DMS 273 (cell line): ENCODE results near the gene CNNM4.

Experiments used
- DNase-seq: peaks from one replicate; lab custom pipeline; 2025; ENCODE audit not compliant: unreplicated experiment; lab: John Stamatoyannopoulos, UW

Gene CNNM4

DNA sequence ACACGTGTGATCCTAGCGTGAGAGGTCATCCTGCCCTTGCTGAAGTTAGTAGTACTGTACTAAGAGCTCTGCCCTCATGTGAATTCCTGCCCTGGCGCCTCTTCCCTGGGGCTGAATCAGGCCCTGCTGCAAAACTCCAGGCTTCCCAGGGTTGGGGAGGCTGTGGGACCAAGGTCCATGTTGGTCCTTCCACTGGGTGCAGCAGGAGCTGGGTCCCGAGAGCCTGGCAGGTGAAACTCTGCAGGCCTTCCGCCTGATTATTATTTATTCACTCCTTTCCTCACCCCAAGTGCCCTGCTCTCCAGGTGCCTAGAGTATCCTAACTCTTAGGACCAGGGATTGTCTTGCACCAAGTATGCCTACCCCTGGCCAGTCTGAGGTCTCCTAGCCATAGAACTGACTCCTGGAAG lies 50.1 kb downstream of the CNNM4 start:
- no peak for DNase-seq

GRCh38 chr2:96811917-96812316 lies 51.2 kb downstream of the CNNM4 start:
- no peak for DNase-seq

DNA sequence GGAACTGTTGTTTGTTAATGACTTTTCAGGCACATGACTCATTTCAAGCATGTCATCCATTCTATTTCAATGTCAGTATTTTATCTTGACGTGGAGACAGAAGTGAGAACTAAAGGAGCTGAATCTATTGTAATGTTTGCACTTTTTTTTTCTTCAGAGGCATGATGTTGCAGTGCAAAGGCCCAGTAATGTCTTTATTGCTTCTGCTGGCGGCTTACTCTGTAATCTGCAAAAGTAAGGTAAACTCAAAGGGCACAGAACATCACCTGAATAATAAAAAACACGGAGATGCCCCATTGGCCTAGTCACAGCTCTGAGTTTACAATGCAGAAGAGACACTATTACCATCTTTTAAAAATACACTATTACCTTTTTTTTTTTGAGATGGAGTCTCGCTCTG lies 53.0 kb downstream of the CNNM4 start:
- DNase-seq, result no peak

- peak; percentile 67 for DNase-seq
These were observed 54.8 kb downstream of the CNNM4 start for GRCh38 chr2:96815326-96816126.

DNA sequence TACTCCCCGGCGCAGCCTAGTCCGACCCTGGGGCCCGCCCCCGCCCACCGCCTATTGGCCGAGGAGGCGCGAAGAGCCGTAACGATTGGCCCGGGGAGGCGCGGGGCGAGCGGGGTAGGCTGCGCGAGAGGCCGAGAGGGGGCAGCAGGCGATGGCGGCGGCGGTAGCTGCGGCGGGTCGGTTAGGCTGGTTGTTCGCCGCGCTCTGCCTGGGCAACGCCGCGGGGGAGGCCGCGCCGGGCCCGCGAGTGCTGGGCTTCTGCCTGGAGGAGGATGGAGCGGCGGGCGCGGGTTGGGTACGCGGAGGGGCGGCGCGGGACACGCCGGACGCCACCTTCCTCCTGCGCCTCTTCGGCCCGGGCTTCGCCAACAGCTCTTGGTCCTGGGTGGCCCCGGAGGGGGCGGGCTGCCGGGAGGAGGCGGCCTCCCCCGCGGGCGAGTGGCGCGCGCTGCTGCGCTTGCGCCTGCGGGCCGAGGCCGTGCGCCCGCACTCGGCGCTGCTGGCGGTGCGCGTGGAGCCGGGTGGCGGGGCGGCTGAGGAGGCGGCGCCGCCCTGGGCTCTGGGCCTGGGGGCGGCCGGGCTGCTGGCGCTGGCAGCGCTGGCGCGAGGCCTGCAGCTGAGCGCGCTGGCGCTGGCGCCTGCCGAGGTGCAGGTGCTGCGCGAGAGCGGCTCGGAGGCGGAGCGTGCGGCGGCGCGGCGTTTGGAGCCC lies 55.6 kb downstream of the CNNM4 start, which contains the start of gene CNNM3:
Gene CNNM3 (plus strand): TSS at position 142 of the 709 bp plus-strand sequence. CDS start 10 bp downstream, at position 152.
- DNase-seq, result peak; percentile 98

DNA sequence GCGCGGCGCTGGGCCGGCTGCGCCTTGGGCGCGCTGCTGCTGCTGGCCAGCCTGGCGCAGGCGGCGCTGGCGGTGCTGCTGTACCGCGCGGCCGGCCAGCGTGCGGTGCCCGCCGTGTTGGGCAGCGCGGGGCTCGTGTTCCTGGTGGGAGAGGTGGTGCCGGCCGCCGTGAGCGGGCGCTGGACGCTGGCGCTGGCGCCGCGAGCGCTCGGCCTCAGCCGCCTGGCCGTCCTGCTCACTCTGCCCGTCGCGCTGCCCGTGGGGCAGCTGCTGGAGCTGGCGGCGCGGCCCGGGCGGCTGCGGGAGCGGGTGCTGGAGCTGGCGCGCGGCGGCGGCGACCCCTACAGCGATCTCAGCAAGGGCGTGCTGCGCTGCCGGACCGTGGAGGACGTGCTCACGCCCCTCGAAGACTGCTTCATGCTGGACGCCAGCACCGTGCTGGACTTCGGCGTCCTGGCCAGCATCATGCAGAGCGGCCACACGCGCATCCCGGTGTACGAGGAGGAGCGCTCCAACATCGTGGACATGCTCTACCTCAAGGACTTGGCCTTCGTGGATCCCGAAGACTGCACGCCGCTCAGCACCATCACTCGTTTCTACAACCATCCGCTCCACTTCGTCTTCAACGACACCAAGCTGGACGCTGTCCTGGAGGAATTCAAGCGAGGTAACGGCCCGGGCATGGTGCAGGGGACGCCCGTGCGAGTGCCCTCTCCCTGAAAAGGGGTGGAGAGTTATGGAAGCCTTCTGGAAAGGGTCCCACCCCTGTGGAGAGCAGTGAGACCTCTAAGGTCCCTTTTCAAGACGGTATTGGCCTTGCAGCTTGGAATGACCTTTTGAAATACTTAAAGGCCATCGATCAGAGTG lies 56.4 kb downstream of the CNNM4 start:
- DNase-seq, result peak; percentile 62

GRCh38 chr2:96817882-96818281 lies 57.2 kb downstream of the CNNM4 start:
- no peak for DNase-seq

- peak; percentile 26 for DNase-seq
These were observed 58.6 kb downstream of the CNNM4 start for GRCh38 chr2:96819128-96819875.

DNA sequence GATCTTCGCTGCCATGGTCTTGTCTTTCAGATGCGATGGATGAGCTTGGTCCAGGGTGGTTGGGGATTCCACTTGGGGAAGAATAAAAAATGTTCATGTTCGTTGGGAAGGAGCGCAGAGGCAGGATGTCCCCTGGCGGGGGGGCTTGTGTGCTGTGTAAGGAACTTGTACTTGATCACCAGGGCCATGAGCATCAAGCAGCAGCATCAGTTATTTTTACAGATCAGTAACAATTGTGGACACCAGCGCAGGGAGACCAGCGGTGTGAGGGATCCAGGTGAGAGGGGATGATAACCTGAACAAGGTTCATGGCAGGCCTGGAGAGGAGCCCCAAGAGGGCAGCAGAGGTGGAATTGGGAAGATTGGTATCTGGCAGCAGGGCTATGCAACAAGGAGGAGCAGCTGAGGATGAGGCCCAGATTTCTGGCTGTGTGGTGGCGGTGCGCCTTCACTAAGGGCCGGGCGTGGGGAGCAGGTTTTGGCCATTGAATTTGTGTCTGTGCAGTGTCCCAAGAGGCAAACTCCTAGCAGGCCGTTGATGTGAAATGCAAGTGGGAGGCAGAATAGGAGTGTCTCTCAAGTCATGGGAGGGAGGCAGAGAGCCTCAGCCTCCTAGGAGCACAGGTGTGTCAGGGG lies 59.3 kb downstream of the CNNM4 start:
- no peak for DNase-seq

DNA sequence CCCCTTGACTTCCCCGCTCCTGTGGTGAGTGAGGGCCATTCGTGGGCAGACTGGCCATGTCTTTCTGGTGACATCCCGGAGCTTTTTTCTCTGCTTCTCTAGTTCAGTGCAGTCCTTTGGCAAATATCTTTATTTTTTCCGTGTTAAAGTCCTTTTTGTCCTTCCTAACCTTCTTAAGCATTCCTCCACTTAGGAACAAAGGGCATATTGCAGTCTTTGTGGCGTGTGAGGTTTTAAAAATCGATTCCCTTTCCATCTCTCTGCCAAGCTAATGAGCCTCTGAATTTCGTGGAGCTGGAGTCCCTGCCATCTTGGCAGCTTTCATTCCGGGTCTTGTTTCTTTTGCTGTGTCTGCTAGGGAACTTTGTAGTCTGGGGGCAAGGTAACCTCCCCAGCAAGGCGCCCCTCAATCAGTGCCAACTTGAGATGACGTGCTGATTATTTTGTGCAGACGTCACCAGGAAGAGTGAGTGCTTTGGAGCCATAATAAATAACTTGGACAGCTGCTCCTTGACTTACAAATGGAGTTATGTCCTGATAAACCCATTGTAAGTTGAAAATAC lies 60.5 kb downstream of the CNNM4 start:
- DNase-seq, result no peak

GRCh38 chr2:96822786-96823185 lies 62.1 kb downstream of the CNNM4 start:
- no peak for DNase-seq

- DNase-seq, result no peak
These were observed 62.5 kb downstream of the CNNM4 start for GRCh38 chr2:96823198-96823597.

DNA sequence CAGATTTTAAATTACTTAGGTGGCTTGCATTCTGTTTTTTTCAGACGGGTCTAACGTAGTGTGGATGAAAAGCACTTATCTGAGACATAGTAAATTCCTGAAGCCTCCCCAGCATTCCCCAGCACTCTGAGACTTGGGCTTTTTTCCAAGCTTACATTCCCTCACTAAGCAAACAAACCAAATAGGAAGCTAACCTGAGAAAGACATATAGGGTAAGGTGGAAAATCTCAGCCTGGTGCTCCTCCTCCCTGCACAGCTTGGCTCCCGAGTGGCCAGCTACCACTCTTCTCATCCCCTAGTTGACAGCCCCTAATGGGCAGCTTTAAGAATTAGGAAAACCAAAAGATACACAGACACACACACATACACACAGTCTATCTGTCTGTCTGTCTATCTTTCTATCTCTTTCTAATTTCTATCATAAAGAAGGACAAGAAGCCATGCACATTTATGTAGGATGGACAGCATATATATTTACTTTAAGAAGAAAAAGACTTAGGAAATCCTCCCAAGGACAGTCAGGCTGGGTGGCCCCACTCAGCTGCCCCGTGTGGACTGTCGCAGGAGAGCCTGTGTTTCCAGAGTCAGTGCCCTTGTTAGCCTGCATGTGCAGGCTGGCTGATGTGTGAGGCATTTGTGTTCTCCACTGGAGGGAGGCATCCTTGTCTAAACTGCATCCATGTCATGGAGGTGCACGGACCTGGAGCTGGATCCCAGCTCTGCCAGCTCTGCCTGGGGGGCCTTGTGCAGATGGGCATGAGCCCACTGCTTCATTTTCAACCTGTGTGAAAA lies 63.6 kb downstream of the CNNM4 start:
- DNase-seq, result no peak

GRCh38 chr2:96825057-96825456 lies 64.4 kb downstream of the CNNM4 start:
- no peak for DNase-seq

- DNase-seq, result no peak
These were observed 66.0 kb downstream of the CNNM4 start for GRCh38 chr2:96826546-96827278.

DNA sequence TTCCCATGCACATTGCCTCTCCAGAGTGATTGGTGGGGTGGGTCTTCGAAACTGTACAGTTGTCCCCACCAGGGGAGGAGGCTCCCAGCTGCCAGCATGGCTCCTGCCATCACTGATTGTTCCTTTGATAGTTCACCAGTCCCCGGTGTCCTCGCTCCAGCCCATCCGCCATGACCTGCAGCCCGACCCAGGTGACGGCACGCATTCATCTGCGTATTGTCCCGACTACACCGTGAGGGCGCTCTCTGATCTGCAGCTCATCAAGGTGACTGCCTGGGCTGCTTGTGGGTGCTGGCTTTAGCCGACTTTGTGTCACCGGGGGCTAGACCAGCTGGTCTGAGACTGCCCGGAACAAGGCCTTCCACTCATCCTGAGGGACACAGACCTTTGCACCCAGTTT lies 67.7 kb downstream of the CNNM4 start:
- DNase-seq, result no peak

GRCh38 chr2:96828874-96829273 lies 68.2 kb downstream of the CNNM4 start:
- no peak for DNase-seq

- DNase-seq, result no peak
These were observed 69.4 kb downstream of the CNNM4 start for GRCh38 chr2:96830044-96830562.
